HepG2 (cell line): ENCODE data around the gene FGF3.

ENCODE experiments used
- HOXA5 ChIP-seq: sonication (generic); formaldehyde crosslinking; IDR thresholded peaks from 2 replicates; pipeline ENCODE4 v1.4.0; 2020; ENCODE audit warnings: missing genetic modification reagents
- MAFG ChIP-seq: sonication (generic); formaldehyde crosslinking; IDR thresholded peaks from 2 replicates; pipeline ENCODE4 v1.5.1; 2020; ENCODE audit warnings: mild to moderate bottlenecking, missing genetic modification reagents
- NFIC ChIP-seq: IDR thresholded peaks from 2 replicates; pipeline ENCODE4 v1.6.1; 2012; ENCODE audit warnings: mild to moderate bottlenecking, low read length, inconsistent platforms
- THYN1 ChIP-seq: sonication (generic); formaldehyde crosslinking; IDR thresholded peaks from 2 replicates; pipeline ENCODE4 v1.8.1; 2023; ENCODE audit warnings: low read depth, mild to moderate bottlenecking, moderate library complexity, missing genetic modification reagents, borderline replicate concordance
- TF ChIP-seq, protein P1 (sequence below): sonication (generic); formaldehyde crosslinking; IDR thresholded peaks from 2 replicates; pipeline ENCODE4 v1.5.0; 2020; ENCODE audit warnings: mild to moderate bottlenecking, missing genetic modification reagents
- TF ChIP-seq, protein P2 (sequence below): sonication (generic); formaldehyde crosslinking; IDR thresholded peaks from 2 replicates; pipeline ENCODE4 v1.5.1; 2020; ENCODE audit warnings: mild to moderate bottlenecking, missing genetic modification reagents, moderate library complexity

DNA sequence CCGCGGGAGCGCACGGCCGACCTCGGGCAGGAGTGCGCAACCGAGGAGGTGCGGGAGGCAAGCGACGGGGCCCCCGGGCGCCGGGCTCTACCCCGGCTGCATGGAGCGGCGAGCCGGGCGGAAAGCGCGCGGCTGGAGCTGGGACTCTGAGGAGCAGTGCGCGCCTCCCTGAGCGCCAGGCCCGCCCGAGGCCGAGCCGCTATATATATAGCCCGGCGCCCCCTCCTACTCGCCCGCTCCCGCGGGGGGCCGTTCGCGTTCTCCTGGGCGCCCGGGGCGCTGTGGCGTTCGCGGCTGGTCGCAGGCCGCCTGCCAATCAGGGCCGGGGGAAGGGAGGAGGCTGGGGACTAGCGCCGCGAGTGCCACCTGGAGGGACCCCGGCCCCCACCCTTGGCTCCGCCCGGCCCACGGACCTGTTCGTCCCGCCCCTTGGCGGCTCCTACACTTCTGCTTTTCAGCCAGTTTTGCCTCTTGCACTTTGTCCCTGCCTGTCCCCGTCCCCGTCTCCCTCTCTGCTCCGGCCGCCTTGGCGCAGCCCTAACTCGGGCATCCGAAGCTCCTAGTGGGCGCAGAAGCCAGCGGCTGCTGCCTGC is 44.0 kb downstream of the FGF3 start, which contains the start of gene FGF4:
- TF ChIP-seq MAFG: no peak
- TF ChIP-seq, protein P1, sequence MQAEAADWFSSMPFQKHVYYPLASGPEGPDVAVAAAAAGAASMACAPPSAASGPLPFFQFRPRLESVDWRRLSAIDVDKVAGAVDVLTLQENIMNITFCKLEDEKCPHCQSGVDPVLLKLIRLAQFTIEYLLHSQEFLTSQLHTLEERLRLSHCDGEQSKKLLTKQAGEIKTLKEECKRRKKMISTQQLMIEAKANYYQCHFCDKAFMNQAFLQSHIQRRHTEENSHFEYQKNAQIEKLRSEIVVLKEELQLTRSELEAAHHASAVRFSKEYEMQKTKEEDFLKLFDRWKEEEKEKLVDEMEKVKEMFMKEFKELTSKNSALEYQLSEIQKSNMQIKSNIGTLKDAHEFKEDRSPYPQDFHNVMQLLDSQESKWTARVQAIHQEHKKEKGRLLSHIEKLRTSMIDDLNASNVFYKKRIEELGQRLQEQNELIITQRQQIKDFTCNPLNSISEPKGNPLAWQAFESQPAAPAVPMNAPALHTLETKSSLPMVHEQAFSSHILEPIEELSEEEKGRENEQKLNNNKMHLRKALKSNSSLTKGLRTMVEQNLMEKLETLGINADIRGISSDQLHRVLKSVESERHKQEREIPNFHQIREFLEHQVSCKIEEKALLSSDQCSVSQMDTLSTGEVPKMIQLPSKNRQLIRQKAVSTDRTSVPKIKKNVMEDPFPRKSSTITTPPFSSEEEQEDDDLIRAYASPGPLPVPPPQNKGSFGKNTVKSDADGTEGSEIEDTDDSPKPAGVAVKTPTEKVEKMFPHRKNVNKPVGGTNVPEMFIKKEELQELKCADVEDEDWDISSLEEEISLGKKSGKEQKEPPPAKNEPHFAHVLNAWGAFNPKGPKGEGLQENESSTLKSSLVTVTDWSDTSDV: no peak
- TF ChIP-seq HOXA5: no peak
- no peak for TF ChIP-seq THYN1
- TF ChIP-seq, protein P2, sequence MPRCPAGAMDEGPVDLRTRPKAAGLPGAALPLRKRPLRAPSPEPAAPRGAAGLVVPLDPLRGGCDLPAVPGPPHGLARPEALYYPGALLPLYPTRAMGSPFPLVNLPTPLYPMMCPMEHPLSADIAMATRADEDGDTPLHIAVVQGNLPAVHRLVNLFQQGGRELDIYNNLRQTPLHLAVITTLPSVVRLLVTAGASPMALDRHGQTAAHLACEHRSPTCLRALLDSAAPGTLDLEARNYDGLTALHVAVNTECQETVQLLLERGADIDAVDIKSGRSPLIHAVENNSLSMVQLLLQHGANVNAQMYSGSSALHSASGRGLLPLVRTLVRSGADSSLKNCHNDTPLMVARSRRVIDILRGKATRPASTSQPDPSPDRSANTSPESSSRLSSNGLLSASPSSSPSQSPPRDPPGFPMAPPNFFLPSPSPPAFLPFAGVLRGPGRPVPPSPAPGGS: no peak
- TF ChIP-seq NFIC: no peak
